Trophoblast cell (in vitro differentiated cells and primary cell): ENCODE data around the gene AEBP1.

Source experiments
- DNase-seq, 2 donors: peaks; one replicate each; pipeline ENCODE4 v3.0.0-alpha.2; 2016
- H2AFZ ChIP-seq: 2 replicates; pipeline ENCODE4 v1.6.1; 2013; ENCODE audit warnings: low read length, moderate library complexity, mild to moderate bottlenecking; ENCODE audit not compliant: insufficient read depth, poor library complexity
- H2AK5ac ChIP-seq: 2 replicates; pipeline ENCODE4 v1.6.1; 2013; ENCODE audit warnings: mild to moderate bottlenecking, low read length
- H2BK120ac ChIP-seq: 2 replicates; pipeline ENCODE4 v1.6.1; 2013; ENCODE audit warnings: low read length, mild to moderate bottlenecking, moderate library complexity; ENCODE audit not compliant: insufficient read depth, poor library complexity
- H2BK12ac ChIP-seq: 2 replicates; pipeline ENCODE4 v1.6.1; 2013; ENCODE audit warnings: mild to moderate bottlenecking, low read length, moderate library complexity
- H2BK5ac ChIP-seq: 2 replicates; pipeline ENCODE4 v1.6.1; 2013; ENCODE audit warnings: low read length, low read depth, moderate library complexity, mild to moderate bottlenecking; ENCODE audit not compliant: poor library complexity
- H3K14ac ChIP-seq: 2 replicates; pipeline ENCODE4 v1.6.1; 2013; ENCODE audit warnings: mild to moderate bottlenecking, low read length
- H3K18ac ChIP-seq: 2 replicates; pipeline ENCODE4 v1.6.1; 2013; ENCODE audit warnings: mild to moderate bottlenecking, low read length
- H3K23ac ChIP-seq: 2 replicates; pipeline ENCODE4 v1.6.1; 2013; ENCODE audit warnings: low read length
- H3K27ac ChIP-seq: 2 replicates; pipeline ENCODE4 v1.5.1; 2013; ENCODE audit warnings: low read depth, mild to moderate bottlenecking, inconsistent platforms, low read length, moderate library complexity
- H3K27me3 ChIP-seq: 2 replicates; pipeline ENCODE4 v1.6.1; 2013; ENCODE audit warnings: inconsistent platforms, mild to moderate bottlenecking, low read length, moderate library complexity; ENCODE audit not compliant: insufficient read depth
- H3K36me3 ChIP-seq, 2 experiments: 1 replicate in 1 of 2; 2 replicates in 1 of 2; pipeline ENCODE4 v1.6.1; 2013; ENCODE audit warnings: low read length in 2 of 2, mild to moderate bottlenecking in 2 of 2, moderate library complexity in 1 of 2; ENCODE audit not compliant: insufficient read depth in 2 of 2, control insufficient read depth in 1 of 2
- H3K4ac ChIP-seq: 2 replicates; pipeline ENCODE4 v1.6.1; 2013; ENCODE audit warnings: low read depth, mild to moderate bottlenecking, low read length, moderate library complexity
- H3K4me1 ChIP-seq, 2 experiments: 1 replicate in 1 of 2; 2 replicates in 1 of 2; pipeline ENCODE4 v1.6.1; 2013; ENCODE audit warnings: low read length in 2 of 2, mild to moderate bottlenecking in 2 of 2, moderate library complexity in 1 of 2; ENCODE audit not compliant: insufficient read depth in 2 of 2, control insufficient read depth in 1 of 2
- H3K4me2 ChIP-seq: 2 replicates; pipeline ENCODE4 v1.6.1; 2013; ENCODE audit warnings: inconsistent platforms, mild to moderate bottlenecking, low read length, moderate library complexity
- H3K4me3 ChIP-seq: 2 replicates; pipeline ENCODE4 v1.5.1; 2013; ENCODE audit warnings: mild to moderate bottlenecking, low read depth, low read length, inconsistent platforms
- H3K79me1 ChIP-seq: one replicate; pipeline ENCODE4 v1.6.1; 2013; ENCODE audit warnings: low read length
- H3K79me2 ChIP-seq: 2 replicates; pipeline ENCODE4 v1.6.1; 2013; ENCODE audit warnings: low read length, mild to moderate bottlenecking; ENCODE audit not compliant: control insufficient read depth, insufficient read depth, poor library complexity
- H3K9ac ChIP-seq: 2 replicates; pipeline ENCODE4 v1.6.1; 2013; ENCODE audit warnings: mild to moderate bottlenecking, low read length
- H3K9me3 ChIP-seq: 2 replicates; pipeline ENCODE4 v1.6.1; 2013; ENCODE audit warnings: low read depth, mild to moderate bottlenecking, control low read depth, inconsistent platforms, low read length; ENCODE audit not compliant: insufficient read depth
- H4K12ac ChIP-seq: 2 replicates; pipeline ENCODE4 v1.6.1; 2013; ENCODE audit warnings: low read depth, mild to moderate bottlenecking, low read length, moderate library complexity
- H4K8ac ChIP-seq: 2 replicates; pipeline ENCODE4 v1.6.1; 2013; ENCODE audit warnings: low read depth, mild to moderate bottlenecking, low read length, moderate library complexity
- H4K91ac ChIP-seq: one replicate; pipeline ENCODE4 v1.6.1; 2013; ENCODE audit warnings: low read depth, mild to moderate bottlenecking, low read length, moderate library complexity
- WGBS: extraction: QIAGEN DNeasy Blood & Tissue Kit; methylation state at CpG from one replicate; pipeline ENCODE4 v1.1.7; 2013; ENCODE audit warnings: missing lambda C conversion rate; ENCODE audit not compliant: insufficient read length, insufficient coverage; ENCODE audit errors: extremely low coverage; 5-methylcytosine and 5-hydroxymethylcytosine counted together

Gene AEBP1

GRCh38 chr7:44094883-44095592 lies 9.1 kb upstream of the AEBP1 start:
- Histone ChIP-seq H3K27ac (no peak overlapping the region), H3K36me3 (no peaks in the 10 kb centered on the region), H3K4me3 (no peak overlapping the region), H3K9me3 (no peaks in the 10 kb centered on the region), H3K9ac (no peak overlapping the region), H3K27me3 (no peaks in the 10 kb centered on the region), H4K12ac (no peak overlapping the region), H3K18ac (no peak overlapping the region), H3K14ac (no peak overlapping the region), H3K4ac (no peak overlapping the region), H3K79me2 (no peaks in the 10 kb centered on the region), H2AK5ac (no peak overlapping the region), H4K91ac (no peak overlapping the region), H2BK120ac (no peak overlapping the region), H2AFZ (no peak overlapping the region), H3K23ac (no peak overlapping the region), H4K8ac (no peak overlapping the region), H3K4me1 (no peaks in the 10 kb centered on the region), H2BK5ac (no peak overlapping the region), H3K4me2 (no peak overlapping the region), H2BK12ac (no peak overlapping the region), H3K79me1 (no peaks in the 10 kb centered on the region)
- no CpG with 5 or more reads among the region's 2 CpGs for WGBS
- no peak for DNase-seq

DNA sequence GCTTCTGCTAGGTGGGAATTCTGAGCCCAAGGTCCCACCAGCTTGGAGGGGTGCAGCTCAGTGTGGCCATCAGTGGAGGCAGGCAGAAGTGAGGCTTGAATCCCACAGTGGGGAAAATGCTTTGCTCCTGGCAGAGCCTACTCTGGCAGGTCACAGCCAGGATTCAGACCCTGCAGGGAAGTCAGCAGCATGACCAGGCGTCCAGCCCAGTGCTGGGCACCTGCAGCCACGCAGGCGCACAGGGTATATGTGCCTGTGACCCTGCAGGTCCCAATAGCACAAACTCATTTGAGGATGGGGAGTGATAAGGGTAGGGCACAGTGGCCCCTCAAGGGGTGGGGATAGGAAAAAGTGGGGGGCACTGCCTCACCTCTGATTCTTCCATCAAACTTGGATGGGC lies 8.4 kb upstream of the AEBP1 start:
- no peak for DNase-seq
- Histone ChIP-seq H4K91ac (no peak overlapping the region), H3K27ac (no peak overlapping the region), H3K36me3 (no peaks in the 10 kb centered on the region), H3K4ac (no peak overlapping the region), H3K79me2 (no peaks in the 10 kb centered on the region), H3K23ac (no peak overlapping the region), H2BK120ac (no peak overlapping the region), H3K4me3 (no peak overlapping the region), H3K79me1 (no peaks in the 10 kb centered on the region), H4K12ac (no peak overlapping the region), H3K9me3 (no peaks in the 10 kb centered on the region), H3K4me1 (no peaks in the 10 kb centered on the region), H3K18ac (no peak overlapping the region), H2AFZ (no peak overlapping the region), H2BK5ac (no peak overlapping the region), H3K14ac (no peak overlapping the region), H4K8ac (no peak overlapping the region), H2AK5ac (no peak overlapping the region), H3K27me3 (no peaks in the 10 kb centered on the region), H2BK12ac (no peak overlapping the region), H3K9ac (no peak overlapping the region), H3K4me2 (no peak overlapping the region)
- no CpG with 5 or more reads among the region's 3 CpGs for WGBS

GRCh38 chr7:44096326-44096881 lies 7.7 kb upstream of the AEBP1 start:
- Histone ChIP-seq H4K12ac (no peak overlapping the region), H3K9ac (no peak overlapping the region), H2AK5ac (no peak overlapping the region), H3K79me1 (no peaks in the 10 kb centered on the region), H2BK5ac (no peak overlapping the region), H2AFZ (no peak overlapping the region), H2BK12ac (no peak overlapping the region), H3K4me3 (no peak overlapping the region), H3K4ac (no peak overlapping the region), H4K91ac (no peak overlapping the region), H3K79me2 (no peaks in the 10 kb centered on the region), H3K27me3 (no peaks in the 10 kb centered on the region), H3K36me3 (no peaks in the 10 kb centered on the region), H3K4me1 (no peaks in the 10 kb centered on the region), H3K9me3 (no peaks in the 10 kb centered on the region), H3K23ac (no peak overlapping the region), H3K27ac (no peak overlapping the region), H3K14ac (no peak overlapping the region), H2BK120ac (no peak overlapping the region), H3K18ac (no peak overlapping the region), H3K4me2 (no peak overlapping the region), H4K8ac (no peak overlapping the region)
- WGBS: no CpG with 5 or more reads among the region's 8 CpGs
- no peak for DNase-seq

DNA sequence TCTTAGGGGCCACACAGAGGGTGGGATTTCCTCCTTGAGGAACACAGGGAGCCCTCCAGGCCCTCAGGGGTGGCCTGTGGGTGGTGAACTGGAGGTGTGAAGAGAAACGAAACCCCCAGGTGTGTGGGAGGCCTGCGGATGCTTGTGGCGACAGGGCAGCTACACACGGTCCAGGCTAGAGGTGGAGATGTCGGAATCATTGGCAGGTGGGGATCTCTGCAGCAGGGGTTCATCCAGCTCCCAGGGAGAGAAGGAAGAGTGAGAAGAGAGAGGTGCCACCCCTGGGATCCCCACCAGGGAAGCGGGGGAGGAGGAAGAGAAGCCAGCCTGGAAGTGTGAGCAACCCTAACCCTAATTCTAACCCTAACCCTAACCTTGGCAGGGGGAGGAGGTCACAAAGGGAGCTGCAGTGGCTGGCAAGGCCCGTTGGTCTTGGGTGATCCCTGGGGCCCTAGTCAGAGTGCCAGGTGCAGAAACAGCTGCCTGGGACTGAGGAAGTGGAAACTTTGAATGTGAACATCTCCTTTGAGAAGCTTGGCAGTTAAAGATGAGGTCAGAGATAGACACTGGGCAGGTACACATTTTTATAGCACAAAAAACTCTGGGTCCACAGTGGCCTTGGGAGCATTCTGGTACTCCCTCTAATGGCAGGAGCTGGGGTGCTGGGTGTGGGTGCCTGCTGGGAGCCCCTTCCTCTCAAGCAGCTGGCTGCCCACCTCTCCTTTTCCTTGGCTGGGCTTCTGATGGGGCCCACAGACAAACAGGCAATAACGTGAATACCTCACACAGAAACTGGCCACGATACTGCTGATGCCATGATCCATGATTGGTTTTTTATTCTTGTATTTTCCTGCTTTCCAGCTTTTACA lies 6.8 kb upstream of the AEBP1 start:
- H4K12ac ChIP-seq: no peak overlapping the region
- H3K9ac ChIP-seq: no peak overlapping the region
- H3K36me3 ChIP-seq: no peaks in the 10 kb centered on the region
- H3K18ac ChIP-seq: no peak overlapping the region
- no peak overlapping the region for H3K4me3 ChIP-seq
- H3K9me3 ChIP-seq: no peaks in the 10 kb centered on the region
- DNase-seq: no peak
- H4K8ac ChIP-seq: no peak overlapping the region
- no peaks in the 10 kb centered on the region for H3K79me2 ChIP-seq
- no peak overlapping the region for H2AFZ ChIP-seq
- H4K91ac ChIP-seq: no peak overlapping the region
- no peaks in the 10 kb centered on the region for H3K79me1 ChIP-seq
- no peak overlapping the region for H2AK5ac ChIP-seq
- no peaks in the 10 kb centered on the region for H3K27me3 ChIP-seq
- H2BK5ac ChIP-seq: no peak overlapping the region
- no peak overlapping the region for H3K4ac ChIP-seq
- H3K23ac ChIP-seq: no peak overlapping the region
- no peak overlapping the region for H3K27ac ChIP-seq
- H3K4me2 ChIP-seq: no peak overlapping the region
- no CpG with 5 or more reads among the region's 9 CpGs for WGBS
- no peak overlapping the region for H2BK120ac ChIP-seq
- no peak overlapping the region for H3K14ac ChIP-seq
- H2BK12ac ChIP-seq: no peak overlapping the region
- H3K4me1 ChIP-seq: no peaks in the 10 kb centered on the region
